Activated CD4-positive, CD25-positive, alpha-beta regulatory T cell (primary cell): ENCODE data around the gene ANKRD39.

ENCODE experiments used
- DNase-seq, 4 experiments: peaks; one replicate each; lab custom pipeline; 2025; lab: John Stamatoyannopoulos, UW

ANKRD39 gene

GRCh38 chr2:96853321-96853720 is 4.5 kb downstream of the ANKRD39 start:
- DNase-seq = no peak

GRCh38 chr2:96852667-96853066 is 5.1 kb downstream of the ANKRD39 start:
- DNase-seq = no peak

- DNase-seq = no peak
Measured at GRCh38 chr2:96848264-96848663, 9.6 kb downstream of the ANKRD39 start.

- DNase-seq = no peak
Measured at GRCh38 chr2:96847586-96847985, 10.2 kb downstream of the ANKRD39 start.

GRCh38 chr2:96846825-96847224 is 11.0 kb downstream of the ANKRD39 start:
- no peak for DNase-seq

- no peak for DNase-seq
Measured at GRCh38 chr2:96844405-96844808, 13.4 kb downstream of the ANKRD39 start.

- no peak for DNase-seq
Measured at GRCh38 chr2:96843538-96844268, 14.1 kb downstream of the ANKRD39 start, which contains the start of gene ANKRD23. ANKRD23 (minus strand) TSS chr2:96844021; CDS start chr2:96843992, 29 bp downstream.

GRCh38 chr2:96842600-96842999 is 15.2 kb downstream of the ANKRD39 start:
- no peak for DNase-seq

GRCh38 chr2:96841701-96842495 is 15.9 kb downstream of the ANKRD39 start:
- DNase-seq = no peak

- no peak for DNase-seq
Measured at GRCh38 chr2:96839875-96840850, 17.7 kb downstream of the ANKRD39 start.

- peak; percentile 37 to 77 (median 58) for DNase-seq
Measured at GRCh38 chr2:96839293-96839874, 18.4 kb downstream of the ANKRD39 start.

GRCh38 chr2:96838345-96839292 is 19.2 kb downstream of the ANKRD39 start:
- no peak for DNase-seq

GRCh38 chr2:96837575-96837974 is 20.2 kb downstream of the ANKRD39 start:
- no peak for DNase-seq

GRCh38 chr2:96835830-96836229 is 22.0 kb downstream of the ANKRD39 start:
- DNase-seq = no peak

- no peak for DNase-seq
Measured at GRCh38 chr2:96832754-96833507, 24.9 kb downstream of the ANKRD39 start.

- no peak for DNase-seq
Measured at GRCh38 chr2:96832408-96832753, 25.4 kb downstream of the ANKRD39 start.

GRCh38 chr2:96831679-96832078 is 26.1 kb downstream of the ANKRD39 start:
- DNase-seq = no peak

GRCh38 chr2:96830044-96830562 is 27.7 kb downstream of the ANKRD39 start:
- DNase-seq = no peak

- DNase-seq = no peak
Measured at GRCh38 chr2:96828874-96829273, 28.9 kb downstream of the ANKRD39 start.

- no peak for DNase-seq
Measured at GRCh38 chr2:96828436-96828835, 29.4 kb downstream of the ANKRD39 start.
